Nephron (organoid): ENCODE measurements around the gene UBN2.
"Not testable (repeated sequence)": the region's sequence is repeated elsewhere in the genome, so short reads cannot be mapped to it uniquely, and the experiment has no call there.

Source experiments
- H3K27ac Mint-ChIP-seq, 3 experiments: 2 replicates each; pipeline ENCODE4 v1.8.0; 2020; ENCODE audit warnings: mixed read lengths in 3 of 3, mild to moderate bottlenecking in 2 of 3, moderate library complexity in 1 of 3
- H3K27me3 Mint-ChIP-seq: 2 replicates; pipeline ENCODE4 v1.8.0; 2021; ENCODE audit warnings: low read depth, mild to moderate bottlenecking, moderate library complexity, mixed read lengths
- H3K36me3 Mint-ChIP-seq: 2 replicates; pipeline ENCODE4 v1.8.0; 2020; ENCODE audit warnings: low read depth, mixed read lengths
- H3K4me1 Mint-ChIP-seq: 2 replicates; pipeline ENCODE4 v1.8.0; 2020; ENCODE audit warnings: mixed read lengths
- H3K4me3 Mint-ChIP-seq, 3 experiments: 2 replicates each; pipeline ENCODE4 v1.8.0; 2020; ENCODE audit warnings: mild to moderate bottlenecking in 3 of 3, mixed read lengths in 3 of 3, moderate library complexity in 2 of 3
- H3K9me3 Mint-ChIP-seq: 2 replicates; pipeline ENCODE4 v1.8.0; 2020; ENCODE audit warnings: mixed read lengths
- CTCF ChIP-seq, 3 experiments: fragments of 200-600 bp; sonication (generic); IDR thresholded peaks; one replicate each; pipeline ENCODE4 v1.5.0; 2021; ENCODE audit warnings: antibody characterized with exemption in 3 of 3; ENCODE audit not compliant: unreplicated experiment in 3 of 3

Gene UBN2

DNA sequence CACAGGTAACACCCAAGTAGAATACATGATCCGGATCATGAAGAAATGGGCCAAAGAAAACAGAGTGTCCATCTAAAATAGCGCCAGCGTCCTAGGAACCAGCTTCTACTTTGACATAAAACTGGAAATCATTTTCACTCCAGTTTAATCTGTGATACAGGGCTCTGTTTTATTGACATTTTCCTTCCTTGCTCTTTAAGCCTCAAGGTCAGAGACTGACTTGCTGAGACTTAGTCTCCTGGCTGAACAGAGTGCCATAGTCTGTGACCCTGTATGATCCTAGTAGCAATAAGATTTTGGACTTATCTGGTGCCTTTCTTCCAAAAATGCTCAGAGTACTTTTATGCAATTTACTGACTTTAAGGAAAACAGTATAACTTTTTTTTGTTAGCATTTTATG is 41.7 kb upstream of the UBN2 start:
- no peak overlapping the region for H3K27ac Mint-ChIP-seq
- H3K4me1 Mint-ChIP-seq, result no peaks in the 10 kb centered on the region
- no peak for TF ChIP-seq CTCF (IDR thresholded peaks at IDR 0.05; ENCODE audit: unreplicated experiment in 3 of 3)
- no peaks in the 10 kb centered on the region for H3K27me3 Mint-ChIP-seq
- no peaks in the 10 kb centered on the region for H3K9me3 Mint-ChIP-seq
- peaks cover 39% of the 10 kb centered on the region for H3K36me3 Mint-ChIP-seq
- H3K4me3 Mint-ChIP-seq, result no peak overlapping the region

GRCh38 chr7:139192014-139192706 is 38.9 kb upstream of the UBN2 start:
- H3K4me1 Mint-ChIP-seq, result no peaks in the 10 kb centered on the region
- H3K27me3 Mint-ChIP-seq, result no peaks in the 10 kb centered on the region
- H3K4me3 Mint-ChIP-seq, result no peak overlapping the region
- no peaks in the 10 kb centered on the region for H3K9me3 Mint-ChIP-seq
- TF ChIP-seq CTCF (IDR thresholded peaks at IDR 0.05; ENCODE audit: unreplicated experiment in 3 of 3), result no peak
- no peak overlapping the region for H3K27ac Mint-ChIP-seq
- H3K36me3 Mint-ChIP-seq, result peaks cover 29% of the 10 kb centered on the region

DNA sequence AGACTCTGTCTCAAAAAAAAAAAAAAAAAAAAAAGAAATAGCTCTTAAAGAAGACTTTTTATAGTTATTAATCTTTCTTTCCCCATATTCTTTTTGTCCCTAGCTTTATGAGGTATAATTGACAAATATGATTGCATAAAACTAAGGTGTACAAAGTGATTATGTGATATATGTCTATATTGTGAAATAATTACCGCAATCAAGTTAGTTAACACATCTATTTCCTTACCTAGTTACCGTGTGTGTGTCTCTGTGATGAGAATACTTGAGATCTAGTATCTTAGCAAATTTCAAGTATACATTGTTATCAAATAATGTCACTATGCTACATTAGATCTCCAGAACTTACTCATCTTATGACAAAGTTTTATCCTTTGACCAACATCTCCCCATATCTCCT is 30.7 kb upstream of the UBN2 start:
- Mint-ChIP-seq H3K36me3 (no peaks in the 10 kb centered on the region), H3K9me3 (peaks cover 3% of the 10 kb centered on the region), H3K27ac (no peak overlapping the region), H3K4me3 (no peak overlapping the region), H3K27me3 (no peaks in the 10 kb centered on the region), H3K4me1 (no peaks in the 10 kb centered on the region)
- no peak for TF ChIP-seq CTCF (IDR thresholded peaks at IDR 0.05; ENCODE audit: unreplicated experiment in 3 of 3)

DNA sequence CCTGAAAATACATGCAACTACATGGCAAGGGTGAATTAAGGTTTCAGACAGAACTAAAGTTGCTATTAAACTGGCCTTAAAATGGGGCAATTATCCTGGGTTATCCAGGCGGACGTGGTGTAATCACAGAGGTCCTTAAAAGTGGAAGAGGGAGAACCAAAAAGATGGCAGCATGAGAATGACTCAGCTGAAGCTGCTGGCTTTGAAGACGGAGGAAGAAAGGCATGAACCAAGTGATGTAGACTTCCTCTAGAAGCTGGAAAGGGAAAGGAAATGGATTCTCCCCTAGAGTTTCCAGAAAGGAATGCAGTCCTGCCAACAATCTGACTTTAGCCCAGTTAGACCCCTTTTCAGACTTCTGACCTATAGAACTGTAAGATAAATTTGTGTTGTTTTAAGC is 27.0 kb upstream of the UBN2 start:
- Mint-ChIP-seq H3K27ac (no peak overlapping the region), H3K27me3 (no peaks in the 10 kb centered on the region), H3K36me3 (peaks cover 4% of the 10 kb centered on the region), H3K4me1 (no peaks in the 10 kb centered on the region), H3K9me3 (peaks cover 29% of the 10 kb centered on the region), H3K4me3 (no peak overlapping the region)
- TF ChIP-seq CTCF (IDR thresholded peaks at IDR 0.05; ENCODE audit: unreplicated experiment in 3 of 3), result no peak

- H3K4me3 Mint-ChIP-seq, result no peak overlapping the region
- H3K27me3 Mint-ChIP-seq, result no peaks in the 10 kb centered on the region
- no peak for TF ChIP-seq CTCF (IDR thresholded peaks at IDR 0.05; ENCODE audit: unreplicated experiment in 3 of 3)
- no peak overlapping the region for H3K27ac Mint-ChIP-seq
- H3K36me3 Mint-ChIP-seq, result peaks cover 4% of the 10 kb centered on the region
- H3K9me3 Mint-ChIP-seq, result peaks cover 29% of the 10 kb centered on the region
- no peaks in the 10 kb centered on the region for H3K4me1 Mint-ChIP-seq
Measured at GRCh38 chr7:139205843-139206242, 25.2 kb upstream of the UBN2 start.

- Mint-ChIP-seq H3K27me3 (no peaks in the 10 kb centered on the region), H3K9me3 (peaks cover 9% of the 10 kb centered on the region), H3K36me3 (peaks cover under 1% of the 10 kb centered on the region), H3K4me3 (no peak overlapping the region), H3K27ac (no peak overlapping the region), H3K4me1 (no peaks in the 10 kb centered on the region)
- TF ChIP-seq CTCF (IDR thresholded peaks at IDR 0.05; ENCODE audit: unreplicated experiment in 3 of 3), result no peak
Measured at GRCh38 chr7:139212133-139212532, 18.9 kb upstream of the UBN2 start.

GRCh38 chr7:139213489-139213888 is 17.5 kb upstream of the UBN2 start:
- H3K9me3 Mint-ChIP-seq, H3K27ac Mint-ChIP-seq, H3K36me3 Mint-ChIP-seq, H3K27me3 Mint-ChIP-seq, H3K4me1 Mint-ChIP-seq, H3K4me3 Mint-ChIP-seq: not testable (repeated sequence)
